AG09319 (cell line): Measurements from ENCODE around the gene ZBTB40.

ENCODE experiments used
- DNase-seq: peaks from one replicate; pipeline ENCODE4 v3.0.0-alpha.2; 2010; ENCODE audit warnings: low read depth; ENCODE audit errors: extremely low read depth
- TF ChIP-seq, protein P1 (sequence below): IDR thresholded peaks from 2 replicates; pipeline ENCODE4 v1.5.1; 2011; ENCODE audit warnings: low read depth, mild to moderate bottlenecking, inconsistent platforms, low read length, moderate library complexity

The ZBTB40 gene

DNA sequence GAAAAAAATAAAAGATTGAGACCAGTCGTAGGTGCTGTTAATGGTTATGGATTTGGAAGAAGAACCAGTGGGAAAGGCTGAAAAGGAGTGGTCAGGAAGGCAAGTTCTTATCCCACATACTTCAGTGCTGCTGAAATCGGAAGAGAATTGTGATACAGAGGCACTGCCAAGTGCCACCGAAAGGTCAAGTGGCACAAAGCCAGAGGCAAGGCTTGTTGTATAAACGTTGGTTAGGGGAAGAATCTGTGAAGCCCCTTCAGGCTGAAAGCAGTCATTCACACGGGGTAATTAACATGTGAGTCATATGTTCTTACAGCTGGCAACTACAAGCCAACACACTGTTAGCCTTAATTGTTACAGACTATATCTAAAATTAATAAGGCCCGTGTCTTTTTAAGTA, 48.8 kb downstream of the ZBTB40 start:
- TF ChIP-seq, protein P1, sequence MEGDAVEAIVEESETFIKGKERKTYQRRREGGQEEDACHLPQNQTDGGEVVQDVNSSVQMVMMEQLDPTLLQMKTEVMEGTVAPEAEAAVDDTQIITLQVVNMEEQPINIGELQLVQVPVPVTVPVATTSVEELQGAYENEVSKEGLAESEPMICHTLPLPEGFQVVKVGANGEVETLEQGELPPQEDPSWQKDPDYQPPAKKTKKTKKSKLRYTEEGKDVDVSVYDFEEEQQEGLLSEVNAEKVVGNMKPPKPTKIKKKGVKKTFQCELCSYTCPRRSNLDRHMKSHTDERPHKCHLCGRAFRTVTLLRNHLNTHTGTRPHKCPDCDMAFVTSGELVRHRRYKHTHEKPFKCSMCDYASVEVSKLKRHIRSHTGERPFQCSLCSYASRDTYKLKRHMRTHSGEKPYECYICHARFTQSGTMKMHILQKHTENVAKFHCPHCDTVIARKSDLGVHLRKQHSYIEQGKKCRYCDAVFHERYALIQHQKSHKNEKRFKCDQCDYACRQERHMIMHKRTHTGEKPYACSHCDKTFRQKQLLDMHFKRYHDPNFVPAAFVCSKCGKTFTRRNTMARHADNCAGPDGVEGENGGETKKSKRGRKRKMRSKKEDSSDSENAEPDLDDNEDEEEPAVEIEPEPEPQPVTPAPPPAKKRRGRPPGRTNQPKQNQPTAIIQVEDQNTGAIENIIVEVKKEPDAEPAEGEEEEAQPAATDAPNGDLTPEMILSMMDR = no peak
- peak; percentile 34 for DNase-seq

DNA sequence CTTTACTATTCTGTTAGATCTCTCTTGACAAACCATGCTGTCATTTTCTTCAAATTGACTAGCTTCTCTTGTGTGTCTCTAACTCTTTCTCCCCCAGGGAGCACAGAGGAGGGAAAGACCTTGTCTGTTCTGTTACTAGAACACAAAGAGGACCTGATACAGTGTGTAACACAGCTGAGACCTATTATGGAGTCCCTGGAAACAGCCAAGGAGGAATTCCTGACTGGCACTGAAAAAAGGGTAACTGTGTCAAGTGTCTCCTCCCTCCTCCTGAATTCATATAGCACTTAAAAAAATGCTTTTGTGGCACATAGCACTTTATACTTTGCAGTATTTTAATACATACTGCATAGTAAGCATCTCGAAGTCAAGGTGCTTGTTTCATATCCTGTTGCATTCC, 50.6 kb downstream of the ZBTB40 start:
- DNase-seq = no peak

DNA sequence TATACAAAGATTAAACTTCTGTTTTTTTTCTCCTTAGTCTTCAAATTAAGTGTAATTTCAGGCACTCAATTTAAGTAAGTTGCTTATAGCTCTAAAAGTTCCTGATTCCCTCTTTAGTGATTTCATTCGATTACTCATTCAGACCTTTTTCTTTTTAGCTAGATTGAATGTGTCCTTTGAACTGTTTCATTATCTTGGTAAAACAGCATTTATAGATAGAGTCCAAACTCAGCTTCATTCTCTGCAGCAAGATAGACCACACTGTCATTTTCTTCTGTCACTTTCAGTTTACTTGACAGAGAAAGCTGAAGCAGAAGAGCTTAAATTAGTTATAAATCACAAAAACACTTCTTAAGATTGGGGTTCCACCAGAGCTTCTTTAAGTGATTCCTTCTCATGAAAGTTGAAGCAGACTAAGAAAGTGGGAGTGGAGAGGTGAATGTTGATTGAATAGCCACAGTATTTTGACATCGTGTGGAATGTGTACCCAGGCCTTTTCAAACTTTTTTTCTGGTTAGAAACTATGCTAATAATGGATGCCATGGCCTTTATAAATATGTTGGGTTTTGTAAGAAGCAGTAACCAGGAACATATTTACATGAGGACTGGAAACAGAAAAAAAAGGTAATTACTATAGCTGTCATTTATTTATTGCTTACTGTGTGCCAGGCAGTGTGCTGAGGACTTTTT, 52.2 kb downstream of the ZBTB40 start:
- TF ChIP-seq, protein P1 = no peak
- DNase-seq = peak; percentile 27

More for the DNA sequence above, 50.6 kb downstream of the ZBTB40 start:
- TF ChIP-seq, protein P1 = no peak

DNA sequence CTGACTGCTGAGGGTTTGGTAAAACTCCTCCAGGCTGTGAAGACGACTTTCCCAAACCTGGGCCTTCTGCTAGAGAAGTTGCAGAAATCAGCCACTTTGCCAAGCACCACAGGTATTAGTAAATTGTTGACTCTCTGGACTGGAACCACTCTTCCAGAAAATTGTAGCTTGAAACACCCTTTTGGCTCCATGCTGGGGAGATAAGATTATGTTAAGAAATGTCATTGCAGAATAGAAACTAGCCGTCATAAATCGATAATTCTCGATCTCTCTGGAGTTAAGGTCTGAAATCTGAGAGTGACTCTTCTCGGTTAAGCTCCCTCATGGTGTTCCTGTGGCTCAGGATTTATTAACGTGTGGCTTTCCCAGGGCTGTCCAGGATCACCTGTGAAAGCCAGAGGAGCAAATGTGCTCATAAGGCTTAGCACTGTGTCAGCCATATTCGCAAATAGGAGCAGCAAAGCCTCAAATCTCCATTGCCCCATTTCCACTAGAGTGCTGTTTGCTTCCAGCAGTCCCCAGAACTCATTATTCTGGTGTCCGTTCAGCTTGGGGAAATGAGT, 54.6 kb downstream of the ZBTB40 start:
- DNase-seq = no peak
- TF ChIP-seq, protein P1 = no peak

DNA sequence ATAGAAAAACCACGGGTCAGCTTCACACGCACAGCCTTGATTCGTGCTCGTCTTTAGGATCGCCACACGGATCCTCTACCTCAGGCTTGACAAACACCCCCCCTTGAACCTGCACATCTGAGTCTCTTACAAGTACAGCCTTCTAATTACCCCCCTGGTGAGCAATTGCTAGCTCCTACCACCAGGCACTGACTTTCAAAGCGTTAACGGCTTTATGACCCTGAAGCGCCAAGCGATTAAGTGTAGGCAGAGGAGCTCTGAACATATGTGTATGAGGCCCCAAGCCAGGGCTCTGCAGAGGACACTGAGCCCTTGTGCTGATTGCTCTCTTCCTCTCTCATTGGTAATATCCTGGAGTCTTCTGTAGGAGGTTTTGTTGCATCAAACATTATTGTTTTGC, 55.9 kb downstream of the ZBTB40 start:
- DNase-seq = no peak
- TF ChIP-seq, protein P1 = no peak

DNA sequence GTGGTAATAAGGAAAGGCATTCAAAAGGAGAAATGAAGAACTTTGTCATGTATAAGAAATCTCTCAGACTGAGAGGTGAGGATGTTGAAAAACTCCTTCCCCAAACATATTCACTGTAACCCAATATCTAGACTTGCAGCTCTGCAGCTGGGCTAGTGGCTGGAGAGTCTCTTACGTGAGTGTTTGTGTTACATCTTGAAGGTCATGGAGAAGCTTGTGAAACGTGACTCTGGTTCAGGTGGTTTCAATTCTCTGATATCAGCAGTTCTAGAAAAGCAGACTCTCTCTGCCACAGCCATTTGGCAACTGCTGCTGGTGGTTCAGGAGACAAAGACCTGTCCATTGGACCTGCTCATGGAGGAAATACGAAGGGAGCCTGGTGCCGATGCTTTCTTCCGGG, 56.7 kb downstream of the ZBTB40 start:
- peak; percentile 15 for DNase-seq
- TF ChIP-seq, protein P1 = no peak

DNA sequence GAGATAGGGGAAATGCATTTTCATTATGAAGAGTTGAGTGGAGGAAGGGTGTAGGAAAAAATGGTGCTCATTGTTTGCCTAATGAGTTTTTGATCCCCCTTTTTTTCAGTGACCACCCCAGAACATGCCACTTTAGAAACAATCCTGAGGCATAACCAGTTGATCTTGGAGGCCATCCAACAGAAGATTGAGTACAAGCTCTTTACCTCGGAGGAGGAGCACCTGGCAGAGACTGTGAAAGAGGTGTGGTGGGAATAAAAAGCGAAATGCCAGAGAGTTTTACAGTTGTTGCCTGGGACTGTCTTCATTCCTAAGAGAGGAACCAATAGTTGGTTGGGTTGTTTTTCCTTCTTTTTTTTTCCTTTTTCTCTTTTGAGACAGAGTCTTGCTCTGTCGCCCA, 57.3 kb downstream of the ZBTB40 start:
- TF ChIP-seq, protein P1 = no peak
- DNase-seq = no peak
